OCI-M1 (cell line): ENCODE measurements around the gene INCENP.
"Not testable (repeated sequence)": the region's sequence is repeated elsewhere in the genome, so short reads cannot be mapped to it uniquely, and the experiment has no call there.

Experiments
- DNase-seq: peaks from one replicate; lab custom pipeline; 2025; lab: John Stamatoyannopoulos, UW

The INCENP gene

DNA sequence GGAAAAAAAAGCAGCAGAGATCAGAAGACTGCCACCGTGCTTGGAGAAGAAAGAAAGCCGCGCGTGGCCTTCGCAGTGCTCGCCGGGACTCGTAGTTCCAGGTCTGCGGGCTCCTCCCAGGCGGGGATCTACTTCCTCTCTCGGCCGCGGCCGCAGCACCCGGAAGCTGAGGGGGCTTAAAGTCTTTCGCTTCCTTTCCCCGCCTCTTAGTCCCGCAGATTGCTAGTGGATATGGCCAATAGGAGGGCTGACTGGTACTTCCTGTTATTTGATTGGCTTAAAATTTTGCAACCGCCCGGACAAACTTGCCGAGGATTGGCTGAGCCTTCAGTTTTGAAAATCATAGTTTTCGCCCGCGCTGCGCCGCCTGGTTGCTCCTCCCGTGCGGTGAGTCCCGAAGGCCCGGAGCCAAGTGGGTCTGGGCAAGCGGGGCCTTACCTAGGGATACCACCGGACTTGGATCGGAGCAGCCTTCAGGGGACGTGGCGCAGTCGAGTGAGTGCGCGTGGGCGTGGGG is at the start of gene INCENP:
Gene INCENP, plus strand, starts transcription at position 343 of the 517 bp plus-strand sequence. CDS start 4,151 bp downstream, outside the sequence.
- DNase-seq: peak; percentile 99

DNA sequence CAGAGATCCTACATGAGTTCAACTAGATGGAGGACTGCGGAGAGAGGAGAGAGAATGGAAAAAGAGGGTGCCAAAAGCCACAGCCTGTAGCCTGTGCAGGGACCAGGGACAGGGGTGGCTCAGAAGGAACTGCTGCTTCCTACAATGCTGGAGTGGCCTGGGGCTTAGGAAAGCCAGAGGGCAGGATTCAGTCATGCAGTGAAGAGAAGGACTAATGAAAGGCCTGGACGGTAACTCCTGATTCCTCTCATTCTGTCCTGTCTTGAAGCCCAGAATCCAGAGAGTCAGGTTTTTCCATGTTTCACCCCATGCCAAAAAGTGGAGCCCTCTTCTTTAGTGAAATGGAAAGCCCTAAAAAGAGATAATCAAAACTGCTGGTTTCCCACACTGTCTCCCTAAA is 48.4 kb upstream of the INCENP start:
- DNase-seq: no peak

DNA sequence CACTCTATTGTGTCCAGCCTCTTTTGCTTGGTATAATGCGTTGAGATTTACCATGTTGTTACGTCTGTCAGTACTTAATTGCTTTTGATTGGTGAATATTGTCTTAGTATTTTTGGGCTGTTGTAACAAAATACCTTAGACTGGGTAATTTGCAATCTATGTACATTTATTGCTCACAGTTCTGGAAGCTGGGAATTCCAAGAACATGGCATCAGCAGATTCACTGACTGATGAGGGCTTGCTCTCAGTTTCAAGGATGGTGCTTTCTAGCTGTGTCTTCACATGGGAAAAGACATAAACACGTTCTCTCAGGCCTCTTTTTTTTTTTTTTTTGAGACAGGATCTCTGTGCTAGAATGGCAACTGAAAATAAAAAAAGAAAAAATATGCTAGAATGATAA is 46.7 kb upstream of the INCENP start:
- no peak for DNase-seq

DNA sequence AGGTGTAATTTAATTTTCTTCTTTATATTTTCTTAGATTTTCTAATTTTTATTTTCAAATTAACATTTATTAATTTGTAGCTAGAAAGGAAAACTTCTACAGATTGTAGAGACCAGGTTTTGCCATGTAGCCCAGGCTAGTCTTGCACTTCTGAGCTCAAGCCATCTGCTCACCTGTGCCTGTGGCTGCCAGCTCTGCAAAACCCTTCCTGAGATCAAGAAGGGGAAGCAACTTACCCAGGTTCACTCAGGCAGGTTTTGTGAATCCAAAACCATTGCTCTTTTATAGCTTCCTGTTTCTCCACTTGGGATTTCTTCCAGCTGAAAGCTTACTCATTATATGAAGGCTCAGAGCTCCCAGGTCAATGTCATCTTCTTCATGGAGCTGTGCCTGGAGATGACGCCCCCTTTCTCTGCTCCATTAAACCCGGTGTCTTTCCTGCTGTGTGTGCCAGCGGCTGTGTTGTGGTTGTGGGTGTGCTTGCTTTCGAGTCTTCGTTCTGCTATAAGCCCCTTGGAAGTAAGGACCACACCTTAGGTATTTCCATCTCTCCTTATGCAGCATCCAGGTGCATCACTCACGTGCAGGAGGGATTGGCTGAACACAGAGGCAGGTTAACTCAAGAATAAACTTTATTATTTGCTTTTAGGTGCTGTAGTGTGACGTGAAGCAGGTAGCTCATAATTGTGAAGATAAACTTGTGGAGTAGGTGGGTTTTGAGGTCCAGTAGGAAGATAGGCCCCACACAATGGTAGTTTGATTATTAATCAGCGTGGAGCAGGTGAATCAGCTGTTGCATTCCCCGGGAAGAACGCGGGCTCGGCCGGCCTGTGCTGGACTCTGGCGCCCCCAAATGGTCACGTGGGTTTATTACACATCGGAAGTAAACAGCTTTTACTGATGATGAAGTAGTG is 42.2 kb upstream of the INCENP start:
- DNase-seq: peak; percentile 82

DNA sequence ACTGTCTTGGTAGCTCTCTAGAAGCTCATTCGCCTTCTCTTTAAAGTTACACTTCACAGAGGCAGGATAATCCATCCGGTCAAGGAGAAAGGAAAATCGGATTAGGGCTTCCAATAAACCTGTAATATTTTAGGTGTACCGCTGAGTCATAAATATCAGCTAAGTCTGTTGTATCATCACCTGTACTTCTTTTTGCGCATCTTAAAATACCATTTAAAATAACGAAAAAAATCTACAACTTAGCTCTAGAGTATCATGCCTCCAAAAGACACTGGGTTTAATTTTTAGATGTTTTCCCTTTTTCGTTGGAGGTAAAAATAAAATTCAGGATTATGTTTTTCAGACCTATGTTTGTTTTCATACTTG is 41.5 kb upstream of the INCENP start:
- no peak for DNase-seq

DNA sequence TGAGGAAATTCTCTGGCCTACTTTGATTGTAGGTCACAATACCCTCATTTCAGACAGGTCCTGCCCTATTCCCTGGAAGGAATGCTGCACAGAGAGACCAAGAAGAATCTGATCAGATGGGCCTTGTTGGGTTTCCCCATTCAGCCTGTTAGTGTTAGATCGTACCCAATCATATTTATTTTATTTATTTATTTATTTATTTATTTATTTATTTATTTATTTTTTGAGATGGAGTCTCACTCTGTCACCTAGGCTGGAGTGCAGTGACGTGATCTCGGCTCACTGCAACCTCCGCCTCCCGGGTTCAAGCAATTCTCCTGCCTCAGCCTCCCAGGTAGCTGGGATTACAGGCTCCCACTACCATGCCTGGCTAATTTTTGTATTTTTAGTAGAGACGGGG is 39.0 kb upstream of the INCENP start:
- not testable (repeated sequence) for DNase-seq

DNA sequence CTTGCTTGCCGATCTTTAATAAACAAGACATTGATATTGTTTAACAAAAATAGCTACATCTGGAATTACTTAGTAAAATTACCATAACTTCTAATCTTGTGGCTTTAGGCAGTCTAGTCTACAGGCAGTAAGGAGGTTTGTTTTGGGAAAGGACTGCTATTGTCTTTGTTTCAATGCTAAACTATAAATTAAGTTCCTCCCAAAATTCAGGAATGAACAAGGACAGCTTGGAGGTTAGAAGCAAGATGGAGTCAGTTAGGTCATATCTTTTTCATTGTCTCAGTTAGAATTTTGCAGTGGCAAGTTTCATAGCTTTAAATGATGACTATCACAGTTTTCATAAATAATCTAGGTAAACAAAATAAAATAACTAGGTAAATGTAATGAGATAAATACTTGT is 36.1 kb upstream of the INCENP start:
- DNase-seq: no peak

DNA sequence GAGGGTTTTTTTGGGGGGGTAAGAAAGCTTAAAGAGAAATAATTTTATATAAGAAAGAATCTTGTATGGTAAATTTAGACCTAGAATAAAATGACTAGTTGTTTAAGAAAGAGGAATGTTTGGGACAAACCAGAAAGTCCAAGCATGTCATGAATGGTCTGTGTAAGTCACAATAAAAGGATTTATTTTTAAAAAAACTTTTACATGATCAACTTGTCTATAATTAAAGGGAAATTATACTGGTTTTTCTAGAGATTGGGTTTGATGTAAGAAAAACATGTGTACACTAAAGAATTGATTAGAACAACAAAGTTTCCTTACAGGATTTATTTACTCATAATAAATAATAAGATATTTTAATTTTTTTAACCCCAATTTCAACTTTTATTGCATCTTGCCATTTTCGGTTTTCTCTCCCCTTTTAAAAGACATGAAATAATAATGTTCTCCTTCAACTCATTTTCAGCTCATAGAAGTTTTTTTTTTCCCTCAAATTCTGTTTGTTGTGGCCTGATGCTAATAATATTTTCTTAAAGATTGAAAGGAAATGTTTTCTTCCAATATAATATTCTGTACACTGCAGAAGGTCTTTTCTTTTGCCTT is 35.4 kb upstream of the INCENP start:
- DNase-seq: peak; percentile 51

DNA sequence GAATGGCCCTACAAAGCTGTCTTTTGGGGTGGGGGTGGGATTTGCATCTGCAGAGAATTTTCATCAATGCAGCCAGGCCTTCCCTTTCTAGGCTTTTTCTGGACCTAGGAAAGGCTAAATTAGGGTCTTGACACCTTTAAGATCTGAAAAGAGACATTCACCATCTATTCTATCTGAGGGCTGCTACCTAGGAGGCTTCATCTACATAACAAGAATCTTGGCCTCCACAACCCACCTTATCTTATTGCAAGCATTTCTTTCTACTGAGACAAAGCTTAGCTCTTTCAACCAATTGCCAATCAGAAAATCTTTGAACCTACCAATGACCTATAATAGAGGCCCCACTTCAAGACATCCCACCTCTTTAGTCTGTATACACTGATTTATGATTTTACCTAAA is 20.7 kb upstream of the INCENP start:
- no peak for DNase-seq

DNA sequence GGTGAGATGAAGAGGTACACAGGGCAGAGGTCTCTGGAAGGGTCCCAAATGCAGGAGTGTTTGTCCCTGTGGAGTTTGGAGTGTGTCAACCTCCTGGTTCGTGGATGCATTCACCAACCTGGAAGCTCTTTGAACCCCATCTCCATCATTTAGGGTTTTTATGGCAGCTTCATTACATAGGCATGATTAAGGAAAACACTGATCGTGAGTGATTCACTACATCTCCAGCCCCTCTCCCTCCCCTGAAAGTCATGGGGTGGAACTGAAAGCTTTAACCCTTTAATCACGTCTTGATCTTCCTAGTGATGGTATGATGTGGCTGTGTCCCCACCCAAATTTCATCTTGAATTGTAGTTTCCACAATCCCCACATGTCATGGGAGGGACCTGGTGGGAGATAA is 19.8 kb upstream of the INCENP start:
- DNase-seq: no peak

DNA sequence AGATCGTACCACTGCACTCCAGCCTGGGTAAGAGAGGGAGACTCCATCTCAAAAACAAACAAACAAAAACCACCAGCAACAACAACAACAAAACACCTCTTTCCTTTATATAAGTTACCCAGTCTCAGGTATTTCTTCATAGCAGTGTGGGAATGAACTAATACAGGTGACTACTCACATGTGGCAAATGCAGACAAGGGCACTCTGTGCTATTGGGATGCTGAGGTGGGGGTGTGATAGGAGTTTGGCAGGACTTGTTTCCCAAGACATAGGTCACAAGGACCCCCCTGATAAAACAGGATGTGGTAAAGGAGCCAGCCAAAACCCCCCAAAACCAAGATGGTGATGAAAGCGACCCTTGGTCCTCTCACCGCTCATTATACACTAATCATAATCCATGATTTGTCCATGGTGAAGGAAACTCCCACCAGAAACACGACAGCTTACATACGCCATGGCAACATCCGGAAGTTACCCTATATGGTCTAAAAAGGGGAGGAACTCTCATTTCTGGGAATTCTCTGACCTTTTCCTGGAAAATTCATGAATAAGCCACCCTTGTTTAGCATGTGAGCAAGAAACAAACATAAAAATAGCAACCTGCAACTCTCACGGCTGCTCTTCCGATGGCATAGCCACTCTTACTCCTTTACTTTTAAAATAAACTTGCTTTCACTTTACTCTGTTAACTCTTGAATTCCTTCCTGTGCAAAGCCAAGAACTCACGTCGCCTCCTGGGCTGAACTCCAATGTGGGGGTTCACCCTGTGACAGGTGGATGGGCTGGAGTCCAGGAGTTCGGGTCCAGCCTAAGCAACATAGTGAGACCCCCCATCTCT is 18.8 kb upstream of the INCENP start:
- DNase-seq: peak; percentile 96

DNA sequence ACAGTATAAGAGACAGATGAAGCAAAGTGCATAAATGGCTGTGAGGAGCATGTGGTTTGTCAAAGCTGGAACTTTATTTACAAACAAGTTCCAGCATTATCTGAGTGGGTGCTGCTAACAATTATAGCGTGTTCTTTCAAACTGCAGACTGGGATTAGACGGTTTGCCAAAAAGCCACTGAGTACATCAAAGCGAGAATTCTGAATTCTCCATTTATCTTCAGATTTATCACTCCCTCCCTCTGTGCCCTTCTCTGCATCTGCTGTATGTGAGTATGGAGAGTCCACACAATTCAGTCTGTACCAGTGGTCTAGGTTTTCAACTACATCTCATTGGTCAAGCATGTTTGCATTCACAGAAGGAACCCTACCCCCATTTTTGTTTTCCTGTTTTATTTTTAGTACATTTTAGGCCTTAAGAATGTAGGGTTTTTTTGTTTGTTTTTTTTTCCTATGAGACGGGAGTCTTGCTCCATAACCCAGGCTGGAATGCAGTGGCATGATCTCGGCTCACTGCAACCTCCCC is 18.1 kb upstream of the INCENP start:
- peak; percentile 67 for DNase-seq

DNA sequence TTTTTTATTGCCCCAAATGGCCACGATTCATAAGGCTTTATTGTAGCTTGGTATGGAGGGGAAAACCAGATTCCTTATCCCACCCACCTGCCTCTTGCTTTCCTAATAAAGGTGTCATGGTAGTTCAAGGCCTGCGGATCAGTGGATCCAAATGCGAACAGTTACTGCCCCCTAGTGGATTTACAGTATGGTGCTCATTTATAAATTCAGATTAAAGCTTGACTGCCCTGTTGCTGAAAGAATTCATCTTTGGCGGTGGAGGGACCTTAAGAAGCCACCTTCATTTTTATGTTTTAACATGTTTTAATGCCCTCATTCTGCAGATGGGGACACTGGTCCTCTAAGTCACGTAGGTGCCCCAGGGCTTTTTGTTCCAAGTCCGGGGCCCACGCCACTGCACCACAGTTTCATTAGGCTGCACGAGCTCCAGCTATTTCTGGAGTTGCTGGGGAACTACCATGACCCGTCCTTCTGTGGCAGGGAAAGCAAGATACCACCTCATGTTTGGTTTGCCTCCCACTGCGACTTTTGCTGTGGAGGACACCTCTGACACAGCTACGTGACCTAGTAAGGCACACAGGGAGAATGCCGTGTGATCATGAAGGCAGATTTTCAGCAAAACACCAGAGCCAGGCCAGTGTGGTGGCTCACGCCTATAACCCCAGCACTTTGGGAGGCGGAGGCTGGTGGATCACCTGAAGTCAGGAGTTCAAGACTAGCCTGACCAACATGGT is 15.6 kb upstream of the INCENP start:
- DNase-seq: peak; percentile 81

DNA sequence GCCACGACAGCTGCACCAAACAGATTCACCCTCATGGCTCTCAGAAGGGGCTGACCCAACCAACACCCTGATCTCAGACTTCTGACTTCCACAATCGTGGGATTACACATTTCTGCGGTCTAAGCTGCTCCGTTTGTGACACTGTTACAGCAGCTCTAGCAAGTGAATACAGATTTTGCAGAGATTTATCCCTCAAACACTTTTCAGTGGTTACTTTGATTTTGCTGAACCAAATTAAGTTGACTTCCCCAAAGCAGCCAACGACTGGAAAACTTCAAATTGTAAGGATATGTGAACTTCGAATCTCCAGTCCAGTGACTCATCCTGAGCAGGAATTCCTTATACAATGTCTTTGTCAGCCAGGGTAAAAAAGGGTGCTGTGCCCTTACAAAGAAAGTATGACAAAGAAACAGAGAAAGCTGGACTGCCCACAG is 14.8 kb upstream of the INCENP start:
- DNase-seq: peak; percentile 87

DNA sequence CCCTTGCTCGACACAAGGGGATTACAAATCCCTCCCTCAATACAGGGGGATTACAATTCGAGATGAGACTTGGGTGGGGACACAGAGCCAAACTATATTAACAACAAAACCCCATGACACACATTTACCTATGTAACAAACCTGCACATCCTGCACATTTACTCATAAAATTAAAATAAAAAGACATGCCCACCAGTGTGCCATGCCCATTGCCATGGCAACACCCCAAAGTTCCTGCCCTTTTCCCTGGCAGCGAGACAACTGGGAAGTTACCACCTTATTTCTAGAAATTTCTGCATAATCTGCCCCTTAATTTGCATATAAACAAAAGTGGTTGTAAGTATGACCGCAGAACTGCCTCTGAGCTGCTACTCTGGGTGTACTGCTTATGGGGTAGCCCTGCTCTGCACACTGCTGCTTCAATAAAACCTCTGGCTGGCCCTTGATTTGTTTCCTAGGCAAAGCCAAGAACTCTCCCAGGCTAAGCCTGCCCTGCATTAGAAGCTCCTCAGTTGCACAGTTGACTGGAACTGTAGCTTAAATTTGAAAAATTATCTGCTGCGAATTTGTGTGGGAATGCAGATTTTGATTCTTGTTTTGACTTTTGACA is 8.6 kb upstream of the INCENP start:
- DNase-seq: no peak

DNA sequence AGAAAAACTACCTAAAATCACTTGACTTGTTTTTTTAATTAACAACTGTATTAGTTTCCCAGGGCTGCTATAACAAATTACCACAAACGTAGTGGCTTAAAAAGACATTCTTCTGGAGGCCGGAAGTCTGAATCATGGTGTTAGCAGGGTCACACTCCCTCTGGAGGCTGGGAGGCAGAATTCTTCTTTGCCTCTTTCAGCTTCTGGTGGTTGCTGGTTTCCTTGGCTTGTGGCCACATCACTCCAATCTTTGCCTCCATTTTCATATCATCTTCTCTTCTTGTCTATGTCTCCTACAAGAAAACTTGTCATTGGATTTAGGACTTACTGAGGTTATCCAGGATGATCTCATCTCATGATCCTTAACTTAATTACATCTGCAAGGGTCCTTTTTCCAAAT is 7.4 kb upstream of the INCENP start:
- DNase-seq: no peak

DNA sequence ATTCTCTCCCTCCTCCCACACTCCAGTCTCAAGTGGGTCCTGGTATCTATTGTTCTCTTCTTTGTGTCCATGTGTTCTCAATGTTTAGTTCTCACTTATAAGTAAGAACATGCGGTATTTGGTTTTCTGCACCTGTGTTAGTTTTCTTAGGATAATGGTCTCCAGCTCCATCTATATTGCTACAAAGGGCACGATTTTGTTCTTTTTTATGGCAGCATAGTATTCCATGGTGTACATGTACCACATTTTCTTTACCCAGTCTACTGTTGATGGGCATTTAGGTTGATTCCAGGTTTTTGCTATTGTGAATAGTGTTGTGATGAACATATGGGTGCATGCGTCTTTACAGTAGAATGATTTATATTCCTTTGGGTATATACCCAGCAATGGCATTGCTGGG is 4.2 kb upstream of the INCENP start:
- no peak for DNase-seq

DNA sequence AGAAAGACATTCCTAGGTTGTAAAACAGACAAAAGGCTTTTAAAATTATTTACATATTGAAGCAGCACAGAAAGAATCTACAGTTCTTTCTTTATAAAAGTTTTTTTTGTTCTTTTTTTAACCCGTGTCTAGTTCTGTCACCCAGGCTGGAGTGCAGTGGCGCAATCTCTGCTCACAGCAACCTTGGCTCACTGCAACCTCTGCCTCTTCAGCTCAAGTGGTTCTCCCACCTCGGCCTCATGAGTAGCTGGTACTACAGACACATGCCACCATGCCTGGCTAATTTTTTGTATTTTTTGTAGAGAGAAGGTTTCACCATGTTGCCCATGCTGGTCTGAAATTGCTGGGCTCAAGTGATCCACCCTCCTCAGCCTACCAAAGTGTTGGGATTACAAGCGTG is 3.8 kb upstream of the INCENP start:
- no peak for DNase-seq

DNA sequence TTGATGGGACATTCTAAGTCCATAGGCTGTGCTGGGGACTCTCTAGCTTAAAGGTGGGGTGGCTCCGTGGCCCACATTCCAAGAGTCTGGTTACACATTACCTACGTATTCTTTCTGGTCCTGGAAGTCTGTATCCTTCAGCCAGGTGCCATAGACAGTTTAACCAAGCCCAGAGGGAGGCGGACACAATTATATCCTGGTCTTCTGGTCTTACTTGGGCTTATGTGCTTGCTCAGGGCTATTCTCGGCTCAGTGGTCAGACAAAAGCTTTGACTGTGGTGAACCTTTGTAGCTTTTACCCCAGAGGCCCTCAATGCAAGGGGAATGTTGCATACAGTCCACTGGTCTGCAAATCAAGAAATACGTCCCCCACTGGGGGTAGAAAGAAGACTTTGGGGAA is 3.4 kb upstream of the INCENP start:
- DNase-seq: no peak

DNA sequence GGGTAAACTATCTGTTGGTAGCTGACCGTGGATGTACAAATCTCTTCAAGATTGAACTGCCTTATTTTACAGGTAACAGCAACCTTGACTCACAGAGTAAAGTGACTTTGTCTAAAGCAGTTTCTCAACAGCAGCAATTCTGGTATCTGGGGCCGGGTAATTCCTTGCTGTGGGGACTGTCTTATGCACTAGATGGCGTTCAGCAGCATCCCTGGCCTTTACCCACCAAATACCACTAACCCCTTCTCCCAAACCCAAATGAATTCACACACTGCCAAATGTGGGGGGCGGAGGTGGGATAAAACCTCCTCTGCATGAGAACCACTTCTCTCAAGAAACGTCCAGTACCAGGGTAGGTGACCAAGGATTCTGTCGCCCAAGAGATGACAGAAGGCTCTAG is 1.7 kb upstream of the INCENP start:
- DNase-seq: peak; percentile 37
